CMK (cell line): ENCODE data around the gene DDX27.
"Not testable (repeated sequence)": the region's sequence is repeated elsewhere in the genome, so short reads cannot be mapped to it uniquely, and the experiment has no call there.

Experiments
- DNase-seq: peaks from one replicate; pipeline ENCODE4 v3.0.0-alpha.2; 2010; ENCODE audit warnings: low read depth

The DDX27 gene

DNA sequence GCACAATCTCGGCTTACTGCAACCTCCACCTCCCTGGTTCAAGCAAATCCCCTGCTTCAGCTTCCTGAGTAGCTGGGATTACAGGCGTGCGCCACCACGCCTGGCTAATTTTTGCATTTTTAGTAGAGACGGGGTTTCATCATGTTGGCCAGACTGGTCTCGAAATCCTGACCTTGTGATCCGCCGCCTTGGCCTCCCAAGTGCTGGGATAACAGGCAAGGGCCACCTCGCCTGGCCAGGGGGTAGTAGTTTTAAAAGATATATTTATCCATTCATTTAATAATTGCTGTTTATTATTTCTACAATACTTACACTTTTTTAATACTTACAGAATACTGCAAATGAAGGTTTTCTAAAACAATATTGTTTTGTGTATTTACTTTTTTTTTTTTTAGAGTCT is 15.5 kb upstream of the DDX27 start:
- DNase-seq, result no peak

DNA sequence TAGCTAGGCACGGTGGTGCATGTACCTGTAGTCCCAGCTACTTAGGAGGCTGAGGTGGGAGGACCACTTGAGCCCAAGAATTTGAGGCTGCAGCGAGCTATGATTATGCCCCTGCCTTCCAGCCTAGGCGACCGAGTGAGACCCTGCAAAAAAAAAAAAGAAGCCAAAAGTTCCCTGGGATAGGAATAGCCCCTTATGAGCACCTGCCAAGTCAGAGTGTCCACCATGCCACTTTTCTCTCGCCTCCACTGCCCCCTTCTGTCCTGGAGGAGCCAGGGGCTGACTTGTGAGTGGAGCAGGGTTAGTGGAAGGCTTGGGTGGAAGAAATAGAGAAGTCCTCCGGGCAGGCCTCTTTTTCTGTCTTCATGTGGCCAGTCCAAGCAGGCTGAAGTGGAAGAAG is 12.1 kb upstream of the DDX27 start:
- no peak for DNase-seq

DNA sequence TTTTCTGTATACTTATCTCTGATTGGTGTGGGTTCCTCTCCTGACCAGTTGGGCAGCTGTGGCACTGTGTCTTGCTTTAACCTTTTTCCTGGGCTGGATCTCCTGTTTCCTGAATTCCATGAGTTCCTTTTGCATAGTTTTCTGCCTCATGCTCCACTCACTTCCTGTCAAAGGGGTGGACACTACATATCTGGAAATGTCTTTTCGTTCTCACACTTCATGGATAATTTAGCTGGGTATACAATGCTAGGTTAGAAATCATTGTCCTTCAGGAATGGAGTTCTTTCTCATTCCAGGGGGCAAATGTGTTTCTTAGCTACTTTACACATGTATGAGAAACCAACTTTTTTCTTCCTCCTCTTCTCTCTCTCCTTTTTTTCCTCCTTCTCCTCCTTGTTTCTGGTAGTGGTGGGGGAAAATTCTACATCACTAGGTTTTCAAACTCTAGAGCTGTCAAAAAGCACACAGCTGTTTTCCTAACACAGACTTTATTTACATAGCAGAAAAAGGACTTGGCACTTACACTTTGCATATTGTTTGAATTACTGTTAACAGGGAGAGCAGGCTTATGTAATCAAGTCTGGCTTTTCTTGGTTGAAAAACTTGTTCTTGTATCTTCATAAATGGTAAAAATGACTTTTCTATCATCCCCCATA is 9.0 kb upstream of the DDX27 start:
- DNase-seq, result no peak

DNA sequence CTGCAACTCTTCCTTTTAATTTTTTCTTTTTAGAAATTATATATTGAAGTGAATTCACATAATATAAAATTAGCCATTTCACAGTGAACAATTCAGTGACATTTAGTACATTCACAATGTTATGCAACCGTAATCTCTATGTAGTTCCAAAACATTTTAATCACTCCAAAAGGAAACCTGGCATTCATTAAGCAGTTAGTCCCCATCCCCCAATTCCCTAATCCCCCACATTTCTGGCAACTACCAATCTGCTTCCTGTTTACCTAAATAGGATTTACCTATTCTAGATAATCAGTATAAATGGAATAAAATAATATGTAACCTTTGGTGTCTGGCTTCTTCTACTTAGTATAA is 8.5 kb upstream of the DDX27 start:
- no peak for DNase-seq

DNA sequence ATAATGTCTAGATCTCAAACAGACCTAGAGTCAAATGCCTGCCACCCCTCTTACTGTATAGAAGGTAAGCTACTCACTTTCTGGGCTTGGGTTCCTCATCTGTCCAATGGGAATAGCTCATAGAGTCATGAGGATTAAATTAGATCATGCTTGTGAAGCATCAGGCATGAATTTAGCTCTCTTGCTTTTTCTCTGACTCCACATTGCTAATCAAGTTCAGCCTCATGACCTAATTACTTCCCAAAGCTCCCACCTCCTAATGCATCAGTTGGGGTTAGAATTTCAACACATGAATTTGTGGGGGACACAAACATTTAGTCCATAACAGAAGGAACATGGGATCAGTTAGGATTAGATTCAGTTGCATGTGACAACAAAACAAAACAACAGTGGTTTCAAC is 4.6 kb upstream of the DDX27 start:
- DNase-seq, result no peak

DNA sequence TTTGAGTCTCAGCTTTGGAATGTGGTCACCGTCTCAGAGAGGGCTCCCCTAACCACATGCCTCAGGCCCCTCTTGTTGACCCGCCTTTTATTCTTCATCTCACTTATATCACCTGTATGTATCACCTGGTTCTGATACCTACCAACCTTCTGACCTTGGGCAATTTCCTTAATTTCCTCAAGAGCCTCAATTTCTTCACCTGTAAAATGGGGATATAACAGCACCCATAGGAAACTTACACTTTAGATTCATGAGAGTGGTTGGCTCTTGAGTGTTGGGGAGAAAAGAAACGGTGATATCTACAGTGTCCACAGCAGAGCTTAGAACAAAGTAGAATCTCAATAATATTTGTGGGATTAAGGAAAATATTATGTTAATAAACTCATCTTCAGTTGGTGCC is 4.0 kb upstream of the DDX27 start:
- DNase-seq, result no peak

DNA sequence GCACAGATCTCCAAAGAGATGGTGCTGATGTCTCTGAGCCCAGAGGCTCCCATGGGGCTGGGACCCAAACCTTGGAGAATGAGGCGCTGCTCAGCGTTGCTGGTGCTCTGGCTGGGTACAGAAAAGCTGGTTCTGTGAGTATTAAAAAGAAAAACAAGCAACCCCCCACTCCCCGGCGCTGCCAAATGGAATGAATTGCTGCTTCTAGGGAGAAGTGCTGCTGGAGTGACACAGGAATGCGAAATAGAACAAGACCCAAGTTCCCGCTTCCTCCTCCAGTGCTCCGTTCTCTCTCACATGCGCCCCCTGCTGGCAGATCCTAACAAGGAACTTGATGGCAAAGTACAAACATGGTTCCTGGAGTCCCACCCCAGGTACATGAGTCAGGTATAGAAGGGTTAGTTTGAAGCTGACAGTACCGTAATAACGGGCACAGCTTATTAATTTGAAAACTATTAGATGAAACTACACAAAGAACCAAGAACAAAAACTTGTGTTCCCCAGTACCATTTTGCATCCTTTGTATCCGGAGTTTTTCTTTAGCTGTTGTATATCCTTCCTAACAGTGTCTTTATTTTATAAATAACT is 2.1 kb upstream of the DDX27 start:
- DNase-seq, result peak; percentile 82

DNA sequence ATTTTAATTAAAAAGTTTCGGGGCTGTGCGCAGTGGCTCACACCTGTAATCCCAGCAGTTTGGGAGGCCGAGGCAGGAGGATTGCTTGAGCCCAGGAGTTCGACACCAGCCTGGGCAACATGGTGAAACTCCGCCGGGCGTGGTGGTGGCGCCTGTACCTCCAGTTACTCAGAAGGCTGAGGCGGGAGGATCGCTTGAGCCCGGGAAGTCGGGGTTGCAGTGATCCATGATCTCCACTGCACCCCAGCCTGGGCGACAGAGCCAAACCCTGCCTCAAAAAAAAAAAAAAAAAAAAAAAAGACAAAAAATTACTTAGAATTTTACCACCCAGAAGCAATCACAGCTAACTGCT is 501 bp upstream of the DDX27 start:
- not testable (repeated sequence) for DNase-seq

DNA sequence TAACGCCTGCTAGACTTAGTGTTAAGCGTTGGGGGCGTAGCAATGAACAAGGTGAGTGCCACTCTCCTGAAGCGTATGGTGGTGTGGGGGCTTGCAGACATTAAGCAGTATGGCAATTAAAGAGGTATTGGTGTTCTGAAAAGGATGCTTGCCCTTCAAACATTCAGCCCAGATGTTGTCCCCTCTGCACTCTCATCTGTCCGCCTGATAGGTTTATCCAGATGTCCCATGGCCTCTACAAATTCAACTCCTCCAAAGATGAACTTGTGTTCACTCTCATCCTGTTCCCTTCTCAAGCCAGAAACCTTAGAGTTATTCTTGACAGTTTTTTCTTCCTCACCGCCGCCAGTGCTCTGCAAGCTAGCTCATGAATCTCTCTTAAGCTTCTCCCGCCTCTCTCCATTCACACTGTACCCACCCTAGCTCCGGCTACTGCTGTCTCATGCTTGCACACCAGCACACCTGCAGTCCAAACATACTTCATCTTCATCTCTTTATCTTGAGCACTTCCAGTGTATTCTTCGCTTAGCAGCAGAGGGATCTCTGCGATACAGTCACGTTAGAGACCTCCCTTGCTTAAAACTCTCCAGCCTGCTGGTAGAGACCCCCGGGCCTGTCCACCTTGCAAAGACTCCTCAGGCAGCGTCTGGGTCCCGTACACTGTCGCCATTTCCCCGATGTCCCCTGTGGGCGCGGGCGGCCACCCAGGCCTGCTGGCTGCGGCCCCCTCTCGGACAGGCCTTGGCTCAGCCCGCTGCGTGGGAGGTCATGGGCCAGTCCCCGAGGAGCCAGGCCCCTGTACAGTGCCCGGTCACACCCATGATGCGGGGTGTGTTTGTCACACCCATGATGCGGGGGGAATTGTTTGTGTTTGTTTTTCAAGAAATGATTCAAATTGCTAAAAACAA is 962 bp downstream of the DDX27 start:
- DNase-seq, result no peak

DNA sequence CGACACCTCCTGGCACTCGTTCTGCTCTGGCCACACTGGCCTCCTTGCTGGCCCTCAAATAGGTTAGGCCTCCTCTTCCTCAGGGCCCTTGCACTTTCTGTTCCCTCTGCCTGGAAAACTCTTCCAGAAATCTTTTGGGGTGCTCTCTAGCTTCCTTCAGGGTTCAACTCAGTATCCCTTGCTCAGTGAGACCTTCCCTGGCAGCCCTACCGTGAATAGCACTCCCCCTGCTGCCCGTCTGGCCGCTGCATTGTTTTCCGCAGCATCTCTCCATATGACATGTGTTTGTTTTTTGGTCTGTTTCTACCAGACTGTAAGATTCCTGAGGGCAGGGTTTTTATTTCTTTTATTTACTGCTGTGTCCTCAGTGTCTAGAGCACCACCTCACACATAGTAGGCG is 6.7 kb downstream of the DDX27 start:
- no peak for DNase-seq

DNA sequence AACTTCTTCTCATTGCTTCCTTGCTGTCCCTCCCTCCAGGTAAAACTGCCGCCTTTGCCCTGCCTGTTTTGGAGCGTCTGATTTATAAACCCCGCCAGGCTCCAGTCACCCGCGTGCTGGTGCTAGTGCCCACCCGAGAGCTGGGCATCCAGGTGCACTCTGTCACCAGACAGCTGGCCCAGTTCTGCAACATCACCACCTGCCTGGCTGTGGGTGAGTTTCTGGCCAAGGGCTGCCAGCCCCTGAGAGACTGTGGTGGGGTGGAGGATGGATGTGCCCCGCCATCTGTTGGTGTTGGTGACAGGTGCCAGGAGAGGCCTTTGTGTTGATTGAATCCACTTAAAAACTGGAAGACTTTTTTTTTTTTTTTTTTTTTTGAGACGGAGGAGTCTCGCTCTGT is 9.5 kb downstream of the DDX27 start:
- no peak for DNase-seq

DNA sequence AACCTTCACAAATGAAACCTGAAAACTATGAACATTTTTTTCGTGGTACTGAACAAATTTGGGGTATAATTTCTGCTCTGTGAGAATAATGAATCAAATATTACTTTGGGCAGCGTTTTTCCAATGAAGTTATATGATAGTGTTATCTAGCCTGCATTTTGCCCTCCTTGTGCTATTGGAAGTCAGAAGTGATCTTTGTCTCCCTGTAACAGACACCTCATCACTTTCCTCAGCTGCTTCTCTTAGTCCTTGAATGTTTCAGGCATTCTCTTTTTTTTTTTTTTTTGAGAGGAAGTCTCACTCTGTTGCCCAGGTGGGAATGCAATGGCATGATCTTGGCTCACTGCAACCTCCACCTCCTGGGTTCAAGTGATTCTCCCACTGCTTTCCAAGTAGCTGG is 10.2 kb downstream of the DDX27 start:
- no peak for DNase-seq

DNA sequence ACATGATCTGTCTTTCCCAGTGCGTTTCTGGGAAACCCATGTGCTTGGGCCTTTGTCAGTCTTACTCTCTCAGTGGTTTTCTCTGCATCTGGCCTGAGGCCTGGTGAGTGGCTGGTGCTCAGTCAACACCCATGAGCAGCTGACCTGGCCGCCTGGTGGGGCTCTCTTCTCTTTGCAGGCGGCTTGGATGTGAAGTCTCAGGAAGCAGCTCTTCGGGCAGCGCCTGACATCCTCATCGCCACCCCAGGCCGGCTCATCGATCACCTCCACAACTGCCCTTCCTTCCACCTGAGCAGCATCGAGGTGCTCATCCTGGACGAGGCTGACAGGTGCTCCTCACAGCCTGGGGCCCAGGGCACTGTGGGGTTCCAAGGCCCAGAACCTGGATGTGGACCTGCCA is 10.8 kb downstream of the DDX27 start:
- no peak for DNase-seq

DNA sequence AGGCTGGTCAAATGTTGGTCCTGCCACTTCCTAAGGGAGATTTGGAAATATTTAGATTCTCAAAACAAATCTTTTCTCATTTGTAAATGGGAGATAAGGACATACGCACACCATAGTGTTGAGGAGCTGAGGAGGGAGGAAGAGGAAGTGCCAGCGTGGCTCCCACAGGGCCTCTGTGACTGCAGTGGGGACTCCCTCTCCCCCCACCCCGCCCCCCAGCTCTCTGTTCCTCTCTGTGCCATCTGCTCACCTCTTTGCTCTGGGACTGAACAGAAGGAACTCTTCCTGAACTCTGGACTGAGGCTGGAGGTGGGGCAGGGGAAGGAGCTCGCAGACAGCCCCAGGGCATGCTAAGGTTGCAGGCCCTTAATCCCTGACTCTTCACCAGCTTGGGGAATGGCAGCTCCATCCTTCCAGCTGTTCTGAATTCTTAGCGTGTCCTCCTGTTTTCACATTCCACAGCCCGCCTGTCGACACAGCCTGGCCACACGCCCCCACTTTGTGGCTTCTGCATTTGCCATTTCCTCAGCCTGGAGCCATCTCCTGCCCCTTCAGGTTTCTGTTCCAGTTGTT is 11.4 kb downstream of the DDX27 start:
- DNase-seq, result peak; percentile 76

DNA sequence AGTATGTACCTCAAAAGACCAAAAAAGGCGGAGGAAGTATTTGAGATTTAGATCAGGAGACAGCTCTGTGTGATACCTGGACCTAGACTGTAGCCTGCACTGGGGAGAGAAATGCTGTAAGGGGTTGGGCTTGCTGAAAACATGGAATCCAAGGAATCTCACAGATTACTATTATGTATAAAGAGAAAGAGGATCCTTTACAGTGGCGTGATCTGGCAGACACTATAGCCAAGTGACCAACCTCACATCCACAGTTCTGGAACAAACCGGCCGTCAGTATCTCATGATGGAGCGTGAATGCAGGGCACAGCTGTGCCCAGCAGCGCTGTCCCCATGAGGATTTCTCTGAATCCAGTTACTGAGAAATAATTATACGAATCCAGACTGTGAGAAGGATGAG is 12.3 kb downstream of the DDX27 start:
- no peak for DNase-seq

DNA sequence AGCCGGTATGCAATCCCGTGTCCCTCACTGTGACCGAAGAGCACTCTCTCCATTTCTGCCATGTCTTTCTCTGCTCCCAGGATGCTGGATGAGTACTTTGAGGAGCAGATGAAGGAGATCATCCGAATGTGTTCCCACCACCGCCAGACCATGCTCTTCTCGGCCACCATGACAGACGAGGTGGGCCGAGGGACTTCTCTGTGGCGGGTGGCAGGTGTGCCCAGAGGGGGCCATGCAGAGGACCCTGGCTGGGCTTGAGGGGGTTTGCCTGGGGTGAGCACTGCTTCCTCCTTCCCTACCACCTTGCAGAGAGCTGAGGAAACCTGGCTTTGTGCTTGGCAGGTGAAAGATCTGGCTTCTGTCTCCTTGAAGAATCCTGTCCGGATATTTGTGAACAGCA is 14.0 kb downstream of the DDX27 start:
- DNase-seq, result no peak

DNA sequence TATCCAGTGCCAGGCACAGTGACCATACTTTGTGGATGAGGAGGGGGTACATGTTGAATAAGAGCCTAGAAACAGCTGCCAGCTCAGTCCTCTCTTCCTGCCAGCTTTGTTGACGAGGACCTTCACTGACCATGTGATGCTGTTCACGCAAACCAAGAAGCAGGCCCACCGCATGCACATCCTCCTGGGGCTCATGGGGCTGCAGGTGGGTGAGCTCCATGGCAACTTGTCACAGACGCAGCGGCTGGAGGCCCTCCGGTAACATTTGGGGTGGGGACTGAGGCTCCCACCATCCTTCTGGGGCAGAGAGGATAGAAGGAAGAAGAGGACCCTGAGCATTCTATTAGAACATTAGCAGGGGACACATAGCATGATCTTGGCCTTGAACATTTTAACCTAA is 15.6 kb downstream of the DDX27 start:
- DNase-seq, result no peak

DNA sequence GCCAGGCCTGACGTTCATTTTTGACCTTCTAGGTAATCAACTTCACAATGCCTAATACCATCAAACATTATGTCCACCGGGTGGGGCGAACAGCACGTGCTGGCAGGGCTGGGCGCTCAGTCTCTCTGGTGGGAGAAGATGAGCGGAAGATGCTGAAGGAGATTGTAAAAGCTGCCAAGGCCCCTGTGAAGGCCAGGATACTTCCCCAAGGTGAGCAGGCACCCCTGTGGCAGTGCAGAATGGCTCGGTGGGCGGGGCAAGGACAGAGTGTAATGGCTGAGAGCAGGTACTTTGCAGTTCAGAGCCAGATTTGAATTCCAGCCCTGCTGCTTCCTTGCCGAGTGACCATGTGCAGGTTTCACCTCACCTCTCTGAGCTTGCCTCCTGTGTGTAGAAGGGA is 17.1 kb downstream of the DDX27 start:
- DNase-seq, result no peak

DNA sequence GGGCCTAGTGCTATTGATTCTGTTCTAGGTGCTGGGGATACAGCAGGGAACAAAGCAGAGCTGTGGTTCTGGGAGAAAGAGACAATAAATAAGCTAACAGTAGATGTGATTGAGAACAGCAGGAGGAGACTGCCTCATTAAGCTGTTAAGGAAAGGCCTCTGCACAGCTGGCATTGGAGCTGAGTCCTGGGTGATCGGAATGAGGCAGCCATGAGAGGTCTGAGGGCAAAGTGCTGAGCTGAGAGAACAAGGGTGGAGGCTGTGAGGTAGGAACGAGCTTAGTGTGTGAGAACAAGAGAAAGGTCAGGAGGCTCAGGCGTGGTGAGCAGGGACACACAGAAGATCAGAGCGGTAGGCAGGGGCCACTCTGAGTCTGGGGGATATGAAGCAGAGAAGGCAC is 18.3 kb downstream of the DDX27 start:
- DNase-seq, result no peak

DNA sequence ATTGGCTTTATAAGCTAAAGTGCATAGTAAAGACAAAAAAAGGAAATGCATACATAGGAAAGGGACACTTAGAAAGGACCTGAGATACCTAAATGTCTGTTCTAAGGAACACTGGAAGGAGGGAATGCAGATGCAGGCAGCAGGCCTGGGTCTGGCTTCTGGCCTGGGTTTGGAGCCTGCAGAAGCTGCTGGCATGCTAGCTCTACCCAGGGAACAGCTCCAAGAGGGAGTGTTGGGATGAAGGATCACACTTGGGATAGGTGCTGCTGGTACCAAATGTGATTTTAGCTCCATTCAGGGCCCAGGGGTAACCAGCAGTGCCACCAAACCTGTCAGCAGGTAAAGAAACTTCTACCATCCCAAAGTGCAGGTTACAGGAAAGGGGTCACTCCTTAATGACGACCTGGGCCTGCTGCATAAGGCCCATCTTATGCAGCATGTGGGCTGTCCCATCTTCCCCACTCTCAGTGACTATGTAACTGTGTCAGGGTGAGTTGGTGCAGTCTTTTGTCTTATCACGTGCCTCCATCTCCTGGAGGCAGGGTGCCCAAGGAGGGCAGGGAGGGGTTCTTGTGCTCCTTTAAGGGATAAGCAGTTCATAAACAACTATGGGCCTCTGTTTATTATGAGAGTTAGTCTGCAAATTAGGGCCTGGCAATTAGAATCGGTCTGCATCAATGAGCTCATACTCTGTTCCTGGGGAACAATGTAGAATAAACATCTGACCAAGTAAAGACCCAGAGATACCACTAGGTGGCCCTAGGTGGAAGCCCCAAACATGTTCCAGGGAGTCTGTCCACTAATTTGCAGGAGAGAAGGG is 26.9 kb downstream of the DDX27 start:
- no peak for DNase-seq

DNA sequence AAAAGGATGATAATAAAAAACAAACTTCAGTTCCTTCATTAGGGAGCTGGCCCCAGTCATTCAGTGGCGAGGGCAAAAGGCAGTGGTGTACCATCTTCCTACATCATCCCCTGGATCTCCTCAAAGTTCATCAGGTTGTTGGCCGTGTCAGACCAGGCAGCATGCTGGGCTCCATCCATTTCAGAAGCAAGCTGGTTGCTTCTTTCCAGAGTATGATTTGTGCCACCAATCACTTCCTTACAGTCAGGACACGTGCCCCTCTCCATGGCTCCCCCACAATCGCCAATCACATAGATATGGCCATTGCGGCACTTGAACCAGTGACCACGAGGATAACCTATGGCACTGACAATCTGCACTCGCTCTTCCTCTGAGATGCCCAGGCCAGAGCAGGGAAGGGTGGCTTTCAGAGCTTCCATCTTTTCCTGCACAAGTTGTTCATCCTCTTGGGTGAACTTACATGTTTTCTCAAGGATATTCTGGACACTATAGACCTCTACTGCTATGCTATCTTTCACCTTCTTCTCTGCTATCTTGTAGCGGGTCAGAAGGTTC is 28.0 kb downstream of the DDX27 start:
- no peak for DNase-seq

DNA sequence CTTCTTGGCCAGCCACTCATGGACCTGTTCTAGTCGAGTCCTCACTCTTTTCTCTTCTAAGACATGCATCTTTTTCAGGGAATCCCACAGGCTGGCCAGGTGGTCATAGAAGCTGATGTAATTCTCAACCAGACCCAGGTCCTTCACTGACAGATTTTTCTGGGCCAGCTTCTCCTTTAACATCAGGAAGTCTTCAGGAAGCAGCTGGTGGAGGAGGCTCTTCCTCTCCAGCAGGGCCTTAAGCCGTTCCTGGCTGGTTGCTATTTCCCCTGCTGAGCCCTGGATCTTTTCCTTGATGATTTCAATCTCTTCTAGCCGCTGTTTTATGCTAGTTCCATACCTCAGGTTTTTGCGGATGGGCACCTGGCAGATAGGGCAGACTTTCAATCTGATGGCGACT is 28.6 kb downstream of the DDX27 start:
- DNase-seq, result no peak
